Glutamatergic neuron (in vitro differentiated cells): ENCODE results near the gene TGFBRAP1. TPM values are rescaled to one million over a fixed set of nuclear protein-coding genes. Genes with fewer than 3 reads are reported as not detected.

Experiments used
- DNase-seq: peaks from one replicate; pipeline ENCODE4 v3.0.0; 2022
- H3K27ac Mint-ChIP-seq: one replicate; pipeline ENCODE4 v1.8.0; 2020; ENCODE audit warnings: mild to moderate bottlenecking, mixed read lengths, inconsistent platforms; ENCODE audit not compliant: unreplicated experiment
- H3K27me3 Mint-ChIP-seq: one replicate; pipeline ENCODE4 v1.8.0; 2020; ENCODE audit warnings: mild to moderate bottlenecking, moderate library complexity, mixed read lengths, inconsistent platforms; ENCODE audit not compliant: unreplicated experiment
- H3K36me3 Mint-ChIP-seq: one replicate; pipeline ENCODE4 v1.8.0; 2020; ENCODE audit warnings: mild to moderate bottlenecking, mixed read lengths, inconsistent platforms; ENCODE audit not compliant: unreplicated experiment
- H3K4me1 Mint-ChIP-seq: one replicate; pipeline ENCODE4 v1.8.0; 2020; ENCODE audit warnings: mild to moderate bottlenecking, low read depth, mixed read lengths, inconsistent platforms; ENCODE audit not compliant: unreplicated experiment
- H3K4me3 Mint-ChIP-seq: one replicate; pipeline ENCODE4 v1.8.0; 2020; ENCODE audit warnings: mild to moderate bottlenecking, mixed read lengths, inconsistent platforms; ENCODE audit not compliant: unreplicated experiment
- H3K9me3 Mint-ChIP-seq: one replicate; pipeline ENCODE4 v1.8.0; 2020; ENCODE audit warnings: mild to moderate bottlenecking, moderate library complexity, mixed read lengths, inconsistent platforms; ENCODE audit not compliant: unreplicated experiment
- total RNA-seq: library from RNA; stranded (reverse); fragmentation: NEBNext Ultra II Directional; extraction: Animal tissue kit (Norgen Biotek cat#: 25700); gene quantifications from one replicate; pipeline ENCODE4 v1.2.1, GENCODE V29; 2021; ENCODE audit not compliant: unreplicated experiment
- TF ChIP-seq, protein P1 (sequence below): fragments of 200-600 bp; sonication (generic); IDR thresholded peaks from one replicate; pipeline ENCODE4 v1.5.0; 2021; ENCODE audit not compliant: partially characterized antibody, unreplicated experiment

TGFBRAP1 gene
- total RNA-seq, 1 donor from 2014 or later, result 14.9 TPM

DNA sequence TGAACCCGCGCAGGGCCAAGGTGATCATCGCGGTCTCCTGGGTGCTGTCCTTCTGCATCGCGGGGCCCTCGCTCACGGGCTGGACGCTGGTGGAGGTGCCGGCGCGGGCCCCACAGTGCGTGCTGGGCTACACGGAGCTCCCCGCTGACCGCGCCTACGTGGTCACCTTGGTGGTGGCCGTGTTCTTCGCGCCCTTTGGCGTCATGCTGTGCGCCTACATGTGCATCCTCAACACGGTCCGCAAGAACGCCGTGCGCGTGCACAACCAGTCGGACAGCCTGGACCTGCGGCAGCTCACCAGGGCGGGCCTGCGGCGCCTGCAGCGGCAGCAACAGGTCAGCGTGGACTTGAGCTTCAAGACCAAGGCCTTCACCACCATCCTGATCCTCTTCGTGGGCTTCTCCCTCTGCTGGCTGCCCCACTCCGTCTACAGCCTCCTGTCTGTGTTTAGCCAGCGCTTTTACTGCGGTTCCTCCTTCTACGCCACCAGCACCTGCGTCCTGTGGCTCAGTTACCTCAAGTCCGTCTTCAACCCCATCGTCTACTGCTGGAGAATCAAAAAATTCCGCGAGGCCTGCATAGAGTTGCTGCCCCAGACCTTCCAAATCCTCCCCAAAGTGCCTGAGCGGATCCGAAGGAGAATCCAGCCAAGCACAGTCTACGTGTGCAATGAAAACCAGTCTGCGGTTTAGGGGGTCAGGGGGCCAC is 87.1 kb downstream of the TGFBRAP1 start:
- H3K9me3 Mint-ChIP-seq, result peaks cover 4% of the 10 kb centered on the region
- no peak overlapping the region for H3K4me3 Mint-ChIP-seq
- no peaks in the 10 kb centered on the region for H3K4me1 Mint-ChIP-seq
- TF ChIP-seq, protein P1, sequence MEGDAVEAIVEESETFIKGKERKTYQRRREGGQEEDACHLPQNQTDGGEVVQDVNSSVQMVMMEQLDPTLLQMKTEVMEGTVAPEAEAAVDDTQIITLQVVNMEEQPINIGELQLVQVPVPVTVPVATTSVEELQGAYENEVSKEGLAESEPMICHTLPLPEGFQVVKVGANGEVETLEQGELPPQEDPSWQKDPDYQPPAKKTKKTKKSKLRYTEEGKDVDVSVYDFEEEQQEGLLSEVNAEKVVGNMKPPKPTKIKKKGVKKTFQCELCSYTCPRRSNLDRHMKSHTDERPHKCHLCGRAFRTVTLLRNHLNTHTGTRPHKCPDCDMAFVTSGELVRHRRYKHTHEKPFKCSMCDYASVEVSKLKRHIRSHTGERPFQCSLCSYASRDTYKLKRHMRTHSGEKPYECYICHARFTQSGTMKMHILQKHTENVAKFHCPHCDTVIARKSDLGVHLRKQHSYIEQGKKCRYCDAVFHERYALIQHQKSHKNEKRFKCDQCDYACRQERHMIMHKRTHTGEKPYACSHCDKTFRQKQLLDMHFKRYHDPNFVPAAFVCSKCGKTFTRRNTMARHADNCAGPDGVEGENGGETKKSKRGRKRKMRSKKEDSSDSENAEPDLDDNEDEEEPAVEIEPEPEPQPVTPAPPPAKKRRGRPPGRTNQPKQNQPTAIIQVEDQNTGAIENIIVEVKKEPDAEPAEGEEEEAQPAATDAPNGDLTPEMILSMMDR, result no peak
- no peak overlapping the region for H3K27ac Mint-ChIP-seq
- peaks cover 8% of the 10 kb centered on the region for H3K27me3 Mint-ChIP-seq
- peaks cover 4% of the 10 kb centered on the region for H3K36me3 Mint-ChIP-seq
- no peak for DNase-seq

- no peak for DNase-seq
- no peak within 1 kb of the TSS for H3K4me3 Mint-ChIP-seq
- H3K27ac Mint-ChIP-seq, result no peak within 1 kb of the TSS
- TF ChIP-seq, protein P1, result no peak
- no peaks in the 10 kb centered on the region for H3K4me1 Mint-ChIP-seq
- peaks cover 6% of the 10 kb centered on the region for H3K27me3 Mint-ChIP-seq
- H3K9me3 Mint-ChIP-seq, result peaks cover 4% of the 10 kb centered on the region
- H3K36me3 Mint-ChIP-seq, result peaks cover 4% of the 10 kb centered on the region
Measured at GRCh38 chr2:105241443-105241842, 88.1 kb downstream of the TGFBRAP1 start, which contains the start of gene GPR45. GPR45 (plus strand) TSS chr2:105241743; CDS start chr2:105241859, 116 bp downstream.

DNA sequence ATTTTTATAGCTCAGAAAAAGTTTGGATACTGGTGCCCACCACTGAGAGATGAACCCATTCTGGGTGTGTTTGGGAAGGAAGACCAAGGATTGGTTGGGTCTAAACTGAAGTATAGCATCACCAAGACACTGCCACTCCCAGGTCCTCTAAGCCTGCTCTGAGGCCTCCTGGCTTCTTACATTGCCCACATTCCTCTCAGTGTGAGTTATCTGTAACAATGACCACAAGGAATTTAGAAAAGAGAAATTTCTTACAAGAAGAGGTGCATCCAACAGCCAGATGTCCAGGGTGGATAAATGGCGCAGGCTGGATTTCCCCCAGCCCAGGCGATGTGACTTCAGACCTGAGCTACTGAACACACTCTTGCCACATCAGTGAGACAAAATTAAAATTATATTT is 89.6 kb downstream of the TGFBRAP1 start:
- H3K9me3 Mint-ChIP-seq, result peaks cover 4% of the 10 kb centered on the region
- H3K4me1 Mint-ChIP-seq, result no peaks in the 10 kb centered on the region
- DNase-seq, result no peak
- H3K27me3 Mint-ChIP-seq, result peaks cover 6% of the 10 kb centered on the region
- TF ChIP-seq, protein P1, result no peak
- H3K36me3 Mint-ChIP-seq, result peaks cover 4% of the 10 kb centered on the region
- H3K27ac Mint-ChIP-seq, result no peak overlapping the region
- no peak overlapping the region for H3K4me3 Mint-ChIP-seq

- H3K27me3 Mint-ChIP-seq, result peaks cover 6% of the 10 kb centered on the region
- H3K4me3 Mint-ChIP-seq, result no peak overlapping the region
- TF ChIP-seq, protein P1, result no peak
- H3K27ac Mint-ChIP-seq, result no peak overlapping the region
- H3K4me1 Mint-ChIP-seq, result no peaks in the 10 kb centered on the region
- peaks cover 4% of the 10 kb centered on the region for H3K9me3 Mint-ChIP-seq
- no peak for DNase-seq
- H3K36me3 Mint-ChIP-seq, result peaks cover 4% of the 10 kb centered on the region
Measured at GRCh38 chr2:105238664-105239240, 90.8 kb downstream of the TGFBRAP1 start.
